H1 (cell line): ENCODE data around the gene RGS14. TPM values are rescaled to one million over a fixed set of nuclear protein-coding genes. Genes with fewer than 3 reads are reported as not detected.
A peak's percentile ranks its signal among the peaks of the same experiment; 100 is the strongest.

ENCODE experiments used
- CTCF ChIA-PET: fragments of 300-600 bp; sonication (Branson Sonifier 250); formaldehyde crosslinking; loops from one replicate; lab custom pipeline; 2021; ENCODE audit not compliant: partially characterized antibody; lab: Charles Lee
- POLR2A ChIA-PET: fragments of 300-600 bp; sonication (Branson Sonifier 250); formaldehyde crosslinking; loops from one replicate; lab custom pipeline; 2021; ENCODE audit warnings: inconsistent platforms; ENCODE audit not compliant: partially characterized antibody; lab: Charles Lee
- DNase-seq, 2 experiments: peaks; one replicate each; pipeline versions ENCODE4 v3.0.0 to v3.0.0-alpha.2; 2010 to 2022; ENCODE audit warnings: low spot score in 2 of 2, low read depth in 1 of 2, mixed read lengths in 1 of 2
- FAIRE-seq: peaks from 2 replicates; lab custom pipeline; 2011; peaks lifted over from hg19 to GRCh38; lab: Jason Lieb, UNC
- H2AFZ ChIP-seq: 2 replicates; pipeline ENCODE4 v1.8.1; 2012; ENCODE audit warnings: low read length, inconsistent platforms
- H2AK5ac ChIP-seq: 2 replicates; pipeline ENCODE4 v1.6.1; 2013; ENCODE audit warnings: low read depth, low read length
- H2BK120ac ChIP-seq: replicated peaks from 2 replicates; pipeline ENCODE3; 2013; ENCODE audit warnings: low read depth, low read length, inconsistent platforms
- H2BK12ac ChIP-seq: 2 replicates; pipeline ENCODE4 v1.6.1; 2013; ENCODE audit warnings: low read depth, low read length
- H2BK15ac ChIP-seq: 2 replicates; pipeline ENCODE4 v1.6.1; 2013; ENCODE audit warnings: low read length
- H2BK20ac ChIP-seq: 2 replicates; pipeline ENCODE4 v1.6.1; 2013; ENCODE audit warnings: low read length
- H2BK5ac ChIP-seq: 2 replicates; pipeline ENCODE4 v1.6.1; 2013; ENCODE audit warnings: low read depth, low read length
- H3K14ac ChIP-seq: 2 replicates; pipeline ENCODE4 v1.6.1; 2013; ENCODE audit warnings: inconsistent platforms; ENCODE audit not compliant: insufficient read length
- H3K18ac ChIP-seq: 2 replicates; pipeline ENCODE4 v1.6.1; 2013; ENCODE audit warnings: low read length; ENCODE audit errors: extremely low read depth
- H3K23ac ChIP-seq: 2 replicates; pipeline ENCODE4 v1.6.1; 2013; ENCODE audit warnings: inconsistent platforms; ENCODE audit not compliant: insufficient read length
- H3K23me2 ChIP-seq: 2 replicates; pipeline ENCODE4 v1.6.1; 2013; ENCODE audit warnings: low read depth, low read length
- H3K27ac ChIP-seq: 2 replicates; pipeline ENCODE4 v1.6.1; 2011; ENCODE audit warnings: low read depth, low read length, inconsistent platforms
- H3K27me3 ChIP-seq, 4 experiments: replicated peaks in 1 of 4; 1 replicate in 1 of 4; 2 replicates in 3 of 4; pipeline versions ENCODE4 v1.6.1 to v1.8.1; 2011 to 2013; ENCODE audit warnings: low read length in 3 of 4, mild to moderate bottlenecking in 3 of 4, inconsistent platforms in 2 of 4, mixed read lengths in 2 of 4, moderate library complexity in 1 of 4; ENCODE audit not compliant: control insufficient read depth in 3 of 4, insufficient read depth in 3 of 4; ENCODE audit errors: extremely low read depth in 1 of 4
- H3K36me3 ChIP-seq, 4 experiments: 2 replicates each; pipeline versions ENCODE4 v1.6.1 to v1.8.1; 2011 to 2013; ENCODE audit warnings: mild to moderate bottlenecking in 4 of 4, low read length in 3 of 4, moderate library complexity in 2 of 4, control low read depth in 1 of 4, inconsistent platforms in 1 of 4; ENCODE audit not compliant: insufficient read depth in 4 of 4, control insufficient read depth in 2 of 4
- H3K4ac ChIP-seq: replicated peaks from 2 replicates; pipeline ENCODE3; 2013; ENCODE audit warnings: low read length, low read depth, mixed read lengths, inconsistent platforms; ENCODE audit not compliant: insufficient read length
- H3K4me1 ChIP-seq, 4 experiments: replicated peaks in 1 of 4; 1 replicate in 1 of 4; 2 replicates in 3 of 4; pipeline versions ENCODE4 v1.6.1 to v1.8.1; 2011 to 2013; ENCODE audit warnings: low read length in 3 of 4, inconsistent platforms in 2 of 4, mixed read lengths in 1 of 4; ENCODE audit not compliant: insufficient read depth in 4 of 4, control insufficient read depth in 3 of 4
- H3K4me2 ChIP-seq, 2 experiments: 2 replicates each; pipeline versions ENCODE4 v1.6.1 to v1.8.1; 2011 to 2013; ENCODE audit warnings: low read depth in 2 of 2, low read length in 2 of 2, control low read depth in 1 of 2, inconsistent platforms in 1 of 2, mild to moderate bottlenecking in 1 of 2; ENCODE audit not compliant: insufficient read depth in 1 of 2
- H3K4me3 ChIP-seq, 4 experiments: fragments of 200-600, 300-600 bp in 1 of 4; sonication (generic), shearing (Covaris generic), sonication (Bioruptor Twin) in 1 of 4; 2 replicates each; pipeline versions ENCODE4 v1.5.1 to v1.8.1; 2011 to 2016; ENCODE audit warnings: low read length in 4 of 4, low read depth in 3 of 4, control low read depth in 2 of 4, inconsistent platforms in 2 of 4, mild to moderate bottlenecking in 2 of 4, mixed read lengths in 1 of 4, moderate library complexity in 1 of 4; ENCODE audit not compliant: insufficient read depth in 2 of 4; ENCODE audit errors: extremely low read depth in 1 of 4
- H3K56ac ChIP-seq: replicated peaks from 2 replicates; pipeline ENCODE3; 2013; ENCODE audit warnings: low read depth, mild to moderate bottlenecking, mixed read lengths, low read length, inconsistent platforms; ENCODE audit not compliant: insufficient read length
- H3K79me1 ChIP-seq: 2 replicates; pipeline ENCODE4 v1.6.1; 2013; ENCODE audit warnings: low read depth, low read length, control low read depth
- H3K79me2 ChIP-seq, 2 experiments: 2 replicates each; pipeline versions ENCODE4 v1.6.1 to v1.8.1; 2012 to 2013; ENCODE audit warnings: low read length in 2 of 2, mild to moderate bottlenecking in 2 of 2, inconsistent platforms in 1 of 2; ENCODE audit not compliant: insufficient read depth in 2 of 2, control insufficient read depth in 1 of 2
- H3K9ac ChIP-seq, 4 experiments: replicated peaks in 1 of 4; 1 replicate in 1 of 4; 2 replicates in 3 of 4; pipeline versions ENCODE4 v1.6.1 to v1.8.1; 2011 to 2013; ENCODE audit warnings: low read depth in 3 of 4, low read length in 3 of 4, control low read depth in 2 of 4, mild to moderate bottlenecking in 2 of 4, moderate library complexity in 2 of 4, inconsistent platforms in 1 of 4; ENCODE audit errors: extremely low read depth in 1 of 4
- H3K9me3 ChIP-seq, 2 experiments: 2 replicates each; pipeline versions ENCODE4 v1.6.1 to v1.8.1; 2012 to 2013; ENCODE audit warnings: mild to moderate bottlenecking in 2 of 2, moderate library complexity in 2 of 2, control low read depth in 1 of 2, inconsistent platforms in 1 of 2, low read depth in 1 of 2, low read length in 1 of 2, mixed read lengths in 1 of 2; ENCODE audit not compliant: insufficient read depth in 2 of 2
- H4K20me1 ChIP-seq, 2 experiments: replicated peaks in 1 of 2; 2 replicates each; pipeline versions ENCODE3 to v1.8.1; 2011 to 2013; ENCODE audit warnings: inconsistent platforms in 2 of 2, low read length in 2 of 2, mild to moderate bottlenecking in 1 of 2; ENCODE audit not compliant: insufficient read depth in 2 of 2, control insufficient read depth in 1 of 2
- H4K5ac ChIP-seq: 2 replicates; pipeline ENCODE4 v1.6.1; 2013; ENCODE audit warnings: low read length, low read depth, mixed read lengths, inconsistent platforms; ENCODE audit not compliant: insufficient read length
- H4K8ac ChIP-seq: 2 replicates; pipeline ENCODE4 v1.8.0; 2013; ENCODE audit warnings: mild to moderate bottlenecking, moderate library complexity, low read length, inconsistent platforms; ENCODE audit not compliant: insufficient read depth; ENCODE audit errors: extremely low read depth
- H4K91ac ChIP-seq: replicated peaks from 2 replicates; pipeline ENCODE3; 2013; ENCODE audit warnings: low read length, mixed read lengths, inconsistent platforms; ENCODE audit not compliant: insufficient read length
- EP300 ChIP-seq, 2 experiments: IDR thresholded peaks; 1 replicate in 1 of 2; 2 replicates in 1 of 2; pipeline ENCODE4 v1.6.1; 2011 to 2012; ENCODE audit warnings: low read depth in 2 of 2, low read length in 2 of 2, mild to moderate bottlenecking in 2 of 2, borderline replicate concordance in 1 of 2, inconsistent platforms in 1 of 2, moderate library complexity in 1 of 2
- KDM1A ChIP-seq: fragments of 200-600, 300-600 bp; sonication (generic); IDR thresholded peaks from 2 replicates; pipeline ENCODE4 v1.7.1; 2016; ENCODE audit warnings: mild to moderate bottlenecking, low read length, borderline replicate concordance
- PHF8 ChIP-seq: fragments of 200-600 bp; sonication (generic); conservative IDR thresholded peaks from 2 replicates; pipeline ENCODE4 v1.7.1; 2012; ENCODE audit warnings: low read depth, mild to moderate bottlenecking, inconsistent platforms, low read length, moderate library complexity
- RBBP5 ChIP-seq: IDR thresholded peaks from 2 replicates; pipeline ENCODE4 v1.7.1; 2012; ENCODE audit warnings: low read depth, mild to moderate bottlenecking, inconsistent platforms, low read length, moderate library complexity, borderline replicate concordance
- RXRA ChIP-seq: IDR thresholded peaks from 2 replicates; pipeline ENCODE4 v1.6.1; 2011; ENCODE audit warnings: low read depth, mild to moderate bottlenecking, low read length, moderate library complexity; ENCODE audit not compliant: insufficient read depth
- TEAD4 ChIP-seq: IDR thresholded peaks from 2 replicates; pipeline ENCODE4 v1.6.1; 2012; ENCODE audit warnings: low read depth, low read length, inconsistent platforms, mixed read lengths
- WGBS, 2 experiments: shearing (Covaris generic) in 1 of 2; methylation state at CpG; one replicate each; pipeline versions ENCODE4 v1.1.6 to v1.1.7; 2013 to 2015; ENCODE audit warnings: low lambda C conversion rate in 2 of 2, mixed read lengths in 2 of 2, inconsistent platforms in 1 of 2, low coverage in 1 of 2, missing lambda C conversion rate in 1 of 2; ENCODE audit not compliant: insufficient replicate concordance in 2 of 2, insufficient coverage in 1 of 2, insufficient read length in 1 of 2; ENCODE audit errors: extremely low coverage in 1 of 2, missing lambda C conversion rate in 1 of 2; 5-methylcytosine and 5-hydroxymethylcytosine counted together
- polyA plus RNA-seq, 7 experiments: library from polyadenylated mRNA; depleted of rRNA in 3 of 7; stranded (reverse) in 5 of 7; unstranded in 2 of 7; fragments of >200 nt in 5 of 7; fragments of 200-250 nt in 2 of 7; gene quantifications; 1 replicate in 5 of 7; 2 replicates in 1 of 7; 4 replicates in 1 of 7; pipeline versions ENCODE4 v1.2.1 to v1.2.3, GENCODE V29; 2011 to 2013; ENCODE audit warnings: missing spikeins in 2 of 7, mixed read lengths in 2 of 7
- total RNA-seq: library from RNA; stranded (reverse); fragmentation: NEBNext Ultra II Directional; extraction: Animal tissue kit (Norgen Biotek cat#: 25700); gene quantifications from 2 replicates; pipeline ENCODE4 v1.2.1, GENCODE V29; 2021

The RGS14 gene
- total and polyA plus RNA-seq, 2 of the 8 experiments (the other 6 are each of a cell fraction or from before 2014, with no cell fraction given), result 24.4 to 46.1 TPM

DNA sequence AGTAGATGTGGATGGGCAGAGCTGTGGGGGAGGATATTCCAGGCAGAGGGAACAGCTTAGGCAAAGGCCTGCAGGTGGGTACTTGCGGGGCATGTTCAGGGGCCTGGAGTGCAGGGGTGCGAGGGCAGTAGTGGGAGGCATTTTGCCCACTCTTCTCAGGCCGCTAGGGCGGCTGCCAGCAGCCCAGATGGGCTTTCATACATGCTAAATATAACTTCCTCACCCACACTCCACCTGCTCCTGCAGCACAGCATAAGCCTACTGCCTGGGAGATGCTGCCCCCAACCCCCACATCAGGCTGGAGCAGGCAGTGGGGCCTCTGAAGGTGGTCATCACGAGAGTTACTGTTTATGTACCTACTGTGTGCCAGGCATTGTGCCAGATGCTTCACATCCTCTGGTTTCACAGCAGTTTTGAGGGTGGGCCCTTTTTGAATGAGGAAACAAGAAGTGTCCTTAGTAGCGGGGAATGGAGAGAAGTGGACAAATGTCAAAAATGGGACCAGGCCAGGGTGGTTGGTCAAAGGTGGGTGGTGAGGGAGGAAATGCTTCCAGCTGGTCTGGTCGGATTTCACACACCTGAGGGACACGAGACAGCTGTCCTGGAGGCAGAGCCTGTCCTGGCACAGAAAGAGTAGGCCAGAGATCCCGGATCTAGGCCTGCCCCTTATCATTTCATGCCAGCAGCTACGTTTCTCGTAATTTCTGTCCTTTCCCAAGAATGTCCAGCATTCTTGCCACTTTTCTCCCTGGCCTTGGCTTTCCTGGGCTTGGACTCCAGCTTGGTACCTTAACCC is 12.1 kb downstream of the RGS14 start:
- Histone ChIP-seq H3K14ac (no peak overlapping the region), H3K23ac (no peak overlapping the region), H4K8ac (no peak overlapping the region), H3K79me1 (peaks cover 7% of the 10 kb centered on the region; the same call in 1 of the 2 replicates), H3K23me2 (peaks cover 19% of the 10 kb centered on the region; the same call in 1 of the 2 replicates), H3K79me2 (no peaks in the 10 kb centered on the region), H2BK15ac (peak overlapping the region; percentile 96; the same call in 1 of the 2 replicates), H3K27me3 (peaks cover 1 to 14% (median 12%) of the 10 kb centered on the region in 4 experiments; a peak in 4 of 7 replicates), H3K4me2 (peak overlapping the region; percentile 53 to 54), H2BK12ac (no peak overlapping the region), H4K20me1 (peaks cover 0 to 8% of the 10 kb centered on the region in 2 experiments), H4K5ac (no peak overlapping the region), H3K4me3 (peak overlapping the region in 1 of 4 experiments; percentile 43; a peak in 1 of 8 replicates), H3K9me3 (no peaks in the 10 kb centered on the region), H3K36me3 (no peaks in the 10 kb centered on the region), H4K91ac (no peak overlapping the region), H2AFZ (no peak overlapping the region; the same call in 1 of the 2 replicates), H3K27ac (peak overlapping the region; percentile 60; the same call in 1 of the 2 replicates), H3K18ac (peak overlapping the region; percentile 83; the same call in 1 of the 2 replicates), H3K9ac (no peak overlapping the region), H2BK120ac (no peak overlapping the region), H2AK5ac (0 out of 2 replicates have a peak overlapping the region, but pooled peaks have one; percentile 75), H2BK20ac (no peak overlapping the region), H3K56ac (no peak overlapping the region), H3K4ac (no peak overlapping the region), H2BK5ac (peak overlapping the region; percentile 69; the same call in 1 of the 2 replicates), H3K4me1 (peaks cover 8 to 39% (median 32%) of the 10 kb centered on the region in 4 experiments)
- FAIRE-seq (no peak), DNase-seq (no peak)
- WGBS, 2 experiments, result 82% methylated on average over 11 of the region's 11 CpGs; no CpG with 5 or more reads in 1 of the 2 experiments
- POLR2A ChIA-PET, result interaction anchor here (0.6 to 4.4 kb wide), 11 partner anchors 9 to 814 kb away, joined by 3 to 18 read pairs (median 3); partner anchors contain the start of gene LMAN2
- CTCF ChIA-PET, result interaction anchor here (0.6 to 16.9 kb wide), 30 partner anchors 9 to 719 kb away, joined by 3 to 363 read pairs (median 6); partner anchors contain the start of genes GRK6, LMAN2, MXD3 and PFN3
- no peak for TF ChIP-seq KDM1A
- TF ChIP-seq EP300 (IDR thresholded peaks at IDR 0.05; ENCODE audit: borderline replicate concordance in 1 of 2, low read depth in 2 of 2, low read length in 2 of 2), result no peak
- TF ChIP-seq TEAD4, result no peak
- TF ChIP-seq RXRA, result no peak
- no peak for TF ChIP-seq PHF8
- no peak for TF ChIP-seq RBBP5
